ENCODE measurements around the gene ATP5PD.

GRCh38 chr17:75061618-75062017 is 14.8 kb upstream of the ATP5PD start:
- TF ChIP-seq TAF1 (IDR thresholded peaks at IDR 0.05; ENCODE audit: low read depth, low read length) (no peak), POLR2A (IDR thresholded peaks at IDR 0.05; ENCODE audit: low read depth, low read length) (no peak), POLR2AphosphoS5 (IDR thresholded peaks at IDR 0.05; ENCODE audit: low read depth, low read length) (no peak), POU2F2 (IDR thresholded peaks at IDR 0.05; ENCODE audit: low read depth, low read length) (no peak)
